SK-N-SH (cell line): ENCODE results near the gene GALNT17. TPM values are rescaled to one million over a fixed set of nuclear protein-coding genes. Genes with fewer than 3 reads are reported as not detected.

Experiments
- CTCF ChIA-PET: fragments of 300-600, 350-600 bp; formaldehyde crosslinking; extraction: SDS; loops from one replicate; lab custom pipeline; 2021; lab: Yijun Ruan, JAX
- POLR2A ChIA-PET: fragments of 350-600 bp; sonication (Branson Sonifier 250); formaldehyde crosslinking; extraction: SDS; loops from one replicate; lab custom pipeline; 2020; ENCODE audit warnings: antibody characterized with exemption, inconsistent platforms; lab: Yijun Ruan, JAX
- DNase-seq: peaks from one replicate; pipeline ENCODE4 v3.0.0; 2012
- H2AFZ ChIP-seq: fragments of 200-600 bp; sonication (generic); 2 replicates; pipeline ENCODE4 v1.8.1; 2016; ENCODE audit warnings: antibody characterized with exemption, mild to moderate bottlenecking, low read depth
- H3F3A ChIP-seq: fragments of 200-600 bp; sonication (generic); replicated peaks from 2 replicates; pipeline ENCODE3; 2016; ENCODE audit warnings: antibody characterized with exemption, mild to moderate bottlenecking; ENCODE audit not compliant: insufficient read depth
- H3K27ac ChIP-seq, 2 experiments: fragments of 200-500 bp in 1 of 2; fragments of 200-600 bp in 1 of 2; sonication (Bioruptor generic) in 1 of 2; sonication (generic), shearing (Covaris generic) in 1 of 2; 2 replicates each; pipeline versions ENCODE4 v1.5.1 to v1.6.1; 2014 to 2016; ENCODE audit warnings: low read depth in 2 of 2, inconsistent platforms in 1 of 2, low read length in 1 of 2, mild to moderate bottlenecking in 1 of 2, mixed read lengths in 1 of 2
- H3K27me3 ChIP-seq: fragments of 200-600 bp; sonication (generic), shearing (Covaris generic); 2 replicates; pipeline ENCODE4 v1.6.1; 2016; ENCODE audit warnings: mixed run types; ENCODE audit not compliant: insufficient read depth
- H3K36me3 ChIP-seq, 2 experiments: fragments of 200-500 bp in 1 of 2; fragments of 200-600 bp in 1 of 2; sonication (Bioruptor generic) in 1 of 2; sonication (generic) in 1 of 2; replicated peaks in 1 of 2; 2 replicates each; pipeline versions ENCODE3 to v1.5.1; 2014 to 2016; ENCODE audit warnings: low read length in 1 of 2, mild to moderate bottlenecking in 1 of 2; ENCODE audit not compliant: insufficient read depth in 2 of 2, control insufficient read depth in 1 of 2
- H3K4me1 ChIP-seq, 2 experiments: fragments of 200-500 bp in 1 of 2; fragments of 200-600 bp in 1 of 2; sonication (Bioruptor generic) in 1 of 2; sonication (generic), shearing (Covaris generic) in 1 of 2; 2 replicates each; pipeline versions ENCODE4 v1.5.1 to v1.6.1; 2014 to 2016; ENCODE audit warnings: low read depth in 1 of 2, low read length in 1 of 2, mixed run types in 1 of 2; ENCODE audit not compliant: insufficient read depth in 2 of 2, control insufficient read depth in 1 of 2
- H3K4me2 ChIP-seq: fragments of 200-600 bp; sonication (generic), shearing (Covaris generic); 2 replicates; pipeline ENCODE4 v1.6.1; 2017; ENCODE audit warnings: mixed run types
- H3K4me3 ChIP-seq, 2 experiments: fragments of 200-500 bp in 1 of 2; fragments of 200-600 bp in 1 of 2; sonication (Bioruptor generic) in 1 of 2; sonication (generic), shearing (Covaris generic) in 1 of 2; 2 replicates each; pipeline versions ENCODE4 v1.5.1 to v1.8.1; 2014 to 2016; ENCODE audit warnings: low read depth in 2 of 2, inconsistent platforms in 1 of 2, low read length in 1 of 2, mild to moderate bottlenecking in 1 of 2, mixed read lengths in 1 of 2, moderate library complexity in 1 of 2
- H3K79me2 ChIP-seq: fragments of 200-600 bp; sonication (generic); 2 replicates; pipeline ENCODE4 v1.8.1; 2017; ENCODE audit warnings: mild to moderate bottlenecking; ENCODE audit not compliant: insufficient read depth
- H3K9ac ChIP-seq: fragments of 200-600 bp; sonication (generic); 2 replicates; pipeline ENCODE4 v1.6.1; 2017; ENCODE audit warnings: mixed run types
- H3K9me2 ChIP-seq: fragments of 200-600 bp; sonication (generic); 2 replicates; pipeline ENCODE4 v1.6.1; 2017; ENCODE audit warnings: mixed run types
- H3K9me3 ChIP-seq: fragments of 200-600 bp; sonication (generic); 2 replicates; pipeline ENCODE4 v1.6.1; 2017; ENCODE audit warnings: mixed run types, mild to moderate bottlenecking, moderate library complexity
- H4K20me1 ChIP-seq: fragments of 200-600 bp; sonication (generic); 2 replicates; pipeline ENCODE4 v1.6.1; 2017; ENCODE audit warnings: mild to moderate bottlenecking, mixed run types; ENCODE audit not compliant: insufficient read depth
- EP300 ChIP-seq, 2 experiments: IDR thresholded peaks; 2 replicates each; pipeline versions ENCODE4 v1.4.0 to v1.6.1; 2012; ENCODE audit warnings: borderline replicate concordance in 1 of 2, low read depth in 1 of 2, low read length in 1 of 2
- EZH2phosphoT487 ChIP-seq: fragments of 200-600 bp; sonication (generic); IDR thresholded peaks from 2 replicates; pipeline ENCODE4 v1.6.1; 2017; ENCODE audit warnings: low read depth, mixed run types, mild to moderate bottlenecking, antibody characterized with exemption, moderate library complexity, borderline replicate concordance
- FOXM1 ChIP-seq: IDR thresholded peaks from 2 replicates; pipeline ENCODE4 v1.4.0; 2012; ENCODE audit warnings: low read depth, mild to moderate bottlenecking
- NFIC ChIP-seq: IDR thresholded peaks from 2 replicates; pipeline ENCODE4 v1.4.0; 2012; ENCODE audit warnings: borderline replicate concordance
- NRF1 ChIP-seq: IDR thresholded peaks from 2 replicates; pipeline ENCODE4 v1.6.1; 2012; ENCODE audit warnings: low read depth, mild to moderate bottlenecking, low read length
- POLR2AphosphoS5 ChIP-seq: IDR thresholded peaks from 2 replicates; pipeline ENCODE4 v1.6.1; 2012; ENCODE audit warnings: low read depth, low read length
- RXRA ChIP-seq: IDR thresholded peaks from 2 replicates; pipeline ENCODE4 v1.4.0; 2012; ENCODE audit warnings: low read depth, mild to moderate bottlenecking, borderline replicate concordance
- SMC3 ChIP-seq: IDR thresholded peaks from 2 replicates; pipeline ENCODE4 v1.6.1; 2012; ENCODE audit warnings: low read depth, low read length, improper control_type of control experiment
- TAF1 ChIP-seq: IDR thresholded peaks from 2 replicates; pipeline ENCODE4 v1.6.1; 2012; ENCODE audit warnings: low read depth, mild to moderate bottlenecking, low read length, moderate library complexity, borderline replicate concordance
- YY1 ChIP-seq: IDR thresholded peaks from 2 replicates; pipeline ENCODE4 v1.4.0; 2012; ENCODE audit warnings: low read depth, mild to moderate bottlenecking
- WGBS: methylation state at CpG from one replicate; pipeline ENCODE4 v1.1.6; 2017; ENCODE audit warnings: low lambda C conversion rate; 5-methylcytosine and 5-hydroxymethylcytosine counted together
- polyA plus RNA-seq, 3 experiments: library from polyadenylated mRNA; depleted of rRNA; stranded (reverse); fragments of >200 nt; gene quantifications; 2 replicates each; pipeline ENCODE4 v1.2.3, GENCODE V29; 2012
- TF ChIP-seq, protein P1 (sequence below): IDR thresholded peaks from 2 replicates; pipeline ENCODE4 v1.6.1; 2012; ENCODE audit warnings: mild to moderate bottlenecking, low read depth, low read length, moderate library complexity
- TF ChIP-seq, protein P2 (sequence below): fragments of 150-350 bp; IDR thresholded peaks from 2 replicates; pipeline ENCODE4 v1.6.1; 2017; ENCODE audit warnings: antibody characterized with exemption, low read length, low read depth, borderline replicate concordance

Gene GALNT17
- polyA plus RNA-seq, 1 of the 3 experiments (the other 2 are of a cell fraction) = not detected

DNA sequence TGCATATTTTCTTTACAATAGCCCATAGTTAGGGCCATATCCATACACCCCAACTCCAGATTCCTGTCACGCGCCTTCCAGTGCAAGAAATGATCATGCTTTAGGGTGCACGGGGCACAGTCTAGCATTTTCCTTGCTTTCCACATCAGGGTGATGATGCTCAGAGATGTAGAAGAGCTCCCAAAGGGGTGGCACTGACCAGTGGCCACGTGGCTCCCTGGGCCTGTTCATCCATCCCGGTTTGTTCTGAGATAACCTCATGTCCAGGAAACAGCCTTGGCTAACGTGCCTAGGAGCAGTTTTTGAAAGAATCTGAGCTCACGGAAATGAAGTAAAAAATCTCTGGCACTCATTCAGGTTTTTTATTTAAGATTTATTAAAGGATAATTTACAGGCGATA, 139.3 kb downstream of the GALNT17 start (continued):
- TF ChIP-seq, protein P1, sequence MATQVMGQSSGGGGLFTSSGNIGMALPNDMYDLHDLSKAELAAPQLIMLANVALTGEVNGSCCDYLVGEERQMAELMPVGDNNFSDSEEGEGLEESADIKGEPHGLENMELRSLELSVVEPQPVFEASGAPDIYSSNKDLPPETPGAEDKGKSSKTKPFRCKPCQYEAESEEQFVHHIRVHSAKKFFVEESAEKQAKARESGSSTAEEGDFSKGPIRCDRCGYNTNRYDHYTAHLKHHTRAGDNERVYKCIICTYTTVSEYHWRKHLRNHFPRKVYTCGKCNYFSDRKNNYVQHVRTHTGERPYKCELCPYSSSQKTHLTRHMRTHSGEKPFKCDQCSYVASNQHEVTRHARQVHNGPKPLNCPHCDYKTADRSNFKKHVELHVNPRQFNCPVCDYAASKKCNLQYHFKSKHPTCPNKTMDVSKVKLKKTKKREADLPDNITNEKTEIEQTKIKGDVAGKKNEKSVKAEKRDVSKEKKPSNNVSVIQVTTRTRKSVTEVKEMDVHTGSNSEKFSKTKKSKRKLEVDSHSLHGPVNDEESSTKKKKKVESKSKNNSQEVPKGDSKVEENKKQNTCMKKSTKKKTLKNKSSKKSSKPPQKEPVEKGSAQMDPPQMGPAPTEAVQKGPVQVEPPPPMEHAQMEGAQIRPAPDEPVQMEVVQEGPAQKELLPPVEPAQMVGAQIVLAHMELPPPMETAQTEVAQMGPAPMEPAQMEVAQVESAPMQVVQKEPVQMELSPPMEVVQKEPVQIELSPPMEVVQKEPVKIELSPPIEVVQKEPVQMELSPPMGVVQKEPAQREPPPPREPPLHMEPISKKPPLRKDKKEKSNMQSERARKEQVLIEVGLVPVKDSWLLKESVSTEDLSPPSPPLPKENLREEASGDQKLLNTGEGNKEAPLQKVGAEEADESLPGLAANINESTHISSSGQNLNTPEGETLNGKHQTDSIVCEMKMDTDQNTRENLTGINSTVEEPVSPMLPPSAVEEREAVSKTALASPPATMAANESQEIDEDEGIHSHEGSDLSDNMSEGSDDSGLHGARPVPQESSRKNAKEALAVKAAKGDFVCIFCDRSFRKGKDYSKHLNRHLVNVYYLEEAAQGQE = no peak
- TF ChIP-seq TAF1 (no peak), POLR2AphosphoS5 (no peak), NRF1 (no peak), FOXM1 (no peak), YY1 (no peak), NFIC (no peak)
- TF ChIP-seq, protein P2, sequence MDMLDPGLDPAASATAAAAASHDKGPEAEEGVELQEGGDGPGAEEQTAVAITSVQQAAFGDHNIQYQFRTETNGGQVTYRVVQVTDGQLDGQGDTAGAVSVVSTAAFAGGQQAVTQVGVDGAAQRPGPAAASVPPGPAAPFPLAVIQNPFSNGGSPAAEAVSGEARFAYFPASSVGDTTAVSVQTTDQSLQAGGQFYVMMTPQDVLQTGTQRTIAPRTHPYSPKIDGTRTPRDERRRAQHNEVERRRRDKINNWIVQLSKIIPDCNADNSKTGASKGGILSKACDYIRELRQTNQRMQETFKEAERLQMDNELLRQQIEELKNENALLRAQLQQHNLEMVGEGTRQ = no peak

DNA sequence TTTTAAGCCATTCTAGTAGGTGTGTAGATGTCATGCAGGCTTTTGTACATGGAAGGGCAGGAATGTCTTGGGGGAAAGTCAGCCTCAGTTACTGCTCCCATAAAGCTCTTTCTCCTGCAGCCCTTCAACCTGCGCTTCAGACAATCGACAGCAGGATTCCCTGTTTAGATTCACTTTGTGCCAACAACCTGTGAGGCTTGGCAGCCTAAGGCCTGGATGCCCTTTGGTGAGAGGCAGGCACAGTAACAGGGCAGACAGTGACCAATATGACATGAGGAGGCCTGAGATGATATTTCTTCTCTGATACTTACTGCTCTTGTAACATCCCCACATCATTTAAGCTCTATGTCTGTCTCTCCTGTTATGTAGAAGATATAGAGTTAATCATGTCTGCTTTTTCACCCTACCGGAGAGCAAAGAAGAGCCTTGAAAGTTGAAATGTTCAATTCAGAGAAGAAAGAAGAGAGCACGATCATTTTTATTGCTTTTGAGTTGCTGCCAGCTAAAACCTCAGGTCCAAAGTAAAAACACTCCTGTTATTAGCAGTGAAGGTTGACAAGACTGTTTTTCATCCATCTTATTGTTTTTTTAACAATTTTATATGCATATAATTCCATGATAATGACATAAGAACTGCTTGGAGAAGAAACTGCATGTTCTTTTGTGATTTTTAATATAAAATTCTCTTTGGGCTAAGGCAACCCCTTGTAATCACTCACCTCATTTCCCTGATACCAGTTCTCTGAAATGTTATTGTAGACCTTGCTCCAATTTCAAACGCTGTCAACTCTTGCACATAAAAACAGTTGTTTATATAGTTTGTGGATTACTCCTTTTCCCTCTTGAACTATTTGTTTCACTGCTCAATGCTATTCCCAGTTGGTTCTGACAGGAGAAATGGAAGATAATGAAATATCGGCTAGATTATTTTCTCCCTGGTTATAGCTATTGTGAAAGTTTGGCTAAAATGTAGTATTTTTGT, 140.9 kb downstream of the GALNT17 start:
- Histone ChIP-seq H3K4me3 (no peak overlapping the region), H3K27me3 (no peaks in the 10 kb centered on the region), H3K36me3 (no peaks in the 10 kb centered on the region), H3K9ac (no peak overlapping the region), H3K9me2 (no peaks in the 10 kb centered on the region), H3K79me2 (no peaks in the 10 kb centered on the region), H3K27ac (no peak overlapping the region), H3F3A (no peaks in the 10 kb centered on the region), H2AFZ (no peak overlapping the region), H3K9me3 (peaks cover 2% of the 10 kb centered on the region; the same call in 1 of the 2 replicates), H3K4me2 (no peak overlapping the region), H4K20me1 (no peaks in the 10 kb centered on the region), H3K4me1 (no peaks in the 10 kb centered on the region)
- TF ChIP-seq RXRA (no peak), SMC3 (no peak), EP300 (IDR thresholded peaks at IDR 0.05; ENCODE audit: borderline replicate concordance in 1 of 2, low read depth in 1 of 2, low read length in 1 of 2) (no peak), EZH2phosphoT487 (no peak)
- TF ChIP-seq, protein P1 = no peak
- POLR2A ChIA-PET = no interaction called here
- WGBS = 8% methylated on average over 6 of the region's 6 CpGs
- CTCF ChIA-PET = no interaction called here
- DNase-seq = no peak
